HG03469 (cell line): Measurements from ENCODE around the gene ADAM12.

Experiments used
- ATAC-seq: cut with Tn5 transposase; IDR thresholded peaks from one replicate; pipeline ENCODE4 v1.9.1; 2021; ENCODE audit warnings: mild to moderate bottlenecking, moderate library complexity, moderate number of reproducible peaks; ENCODE audit not compliant: unreplicated experiment

ADAM12 gene

GRCh38 chr10:126218778-126219649 is 169.3 kb downstream of the ADAM12 start:
- ATAC-seq, result no peak

- ATAC-seq, result no peak
These were observed 170.1 kb downstream of the ADAM12 start for GRCh38 chr10:126218174-126218573.

GRCh38 chr10:126216632-126216961 is 171.7 kb downstream of the ADAM12 start:
- ATAC-seq, result no peak

GRCh38 chr10:126215746-126216631 is 172.3 kb downstream of the ADAM12 start:
- no peak for ATAC-seq

- no peak for ATAC-seq
These were observed 173.6 kb downstream of the ADAM12 start for GRCh38 chr10:126214679-126215078.

- no peak for ATAC-seq
These were observed 174.3 kb downstream of the ADAM12 start for GRCh38 chr10:126214021-126214420.

GRCh38 chr10:126212738-126213137 is 175.5 kb downstream of the ADAM12 start:
- ATAC-seq, result no peak

GRCh38 chr10:126210051-126210651 is 178.1 kb downstream of the ADAM12 start:
- ATAC-seq, result no peak

GRCh38 chr10:126209451-126209850 is 178.8 kb downstream of the ADAM12 start:
- ATAC-seq, result no peak

- ATAC-seq, result no peak
These were observed 179.5 kb downstream of the ADAM12 start for GRCh38 chr10:126208726-126209302.

- ATAC-seq, result no peak
These were observed 180.4 kb downstream of the ADAM12 start for GRCh38 chr10:126207851-126208250.

- no peak for ATAC-seq
These were observed 180.9 kb downstream of the ADAM12 start for GRCh38 chr10:126207313-126207771.

- no peak for ATAC-seq
These were observed 182.6 kb downstream of the ADAM12 start for GRCh38 chr10:126205486-126206205.

GRCh38 chr10:126204320-126204719 is 184.0 kb downstream of the ADAM12 start:
- ATAC-seq, result no peak

GRCh38 chr10:126203746-126204145 is 184.5 kb downstream of the ADAM12 start:
- no peak for ATAC-seq

GRCh38 chr10:126201603-126202002 is 186.7 kb downstream of the ADAM12 start:
- ATAC-seq, result no peak

GRCh38 chr10:126199221-126199998 is 188.9 kb downstream of the ADAM12 start:
- no peak for ATAC-seq

GRCh38 chr10:126198681-126199080 is 189.6 kb downstream of the ADAM12 start:
- no peak for ATAC-seq

GRCh38 chr10:126197036-126197543 is 191.2 kb downstream of the ADAM12 start:
- ATAC-seq, result no peak
